ENCODE results near the gene NKD2.

NKD2 gene

DNA sequence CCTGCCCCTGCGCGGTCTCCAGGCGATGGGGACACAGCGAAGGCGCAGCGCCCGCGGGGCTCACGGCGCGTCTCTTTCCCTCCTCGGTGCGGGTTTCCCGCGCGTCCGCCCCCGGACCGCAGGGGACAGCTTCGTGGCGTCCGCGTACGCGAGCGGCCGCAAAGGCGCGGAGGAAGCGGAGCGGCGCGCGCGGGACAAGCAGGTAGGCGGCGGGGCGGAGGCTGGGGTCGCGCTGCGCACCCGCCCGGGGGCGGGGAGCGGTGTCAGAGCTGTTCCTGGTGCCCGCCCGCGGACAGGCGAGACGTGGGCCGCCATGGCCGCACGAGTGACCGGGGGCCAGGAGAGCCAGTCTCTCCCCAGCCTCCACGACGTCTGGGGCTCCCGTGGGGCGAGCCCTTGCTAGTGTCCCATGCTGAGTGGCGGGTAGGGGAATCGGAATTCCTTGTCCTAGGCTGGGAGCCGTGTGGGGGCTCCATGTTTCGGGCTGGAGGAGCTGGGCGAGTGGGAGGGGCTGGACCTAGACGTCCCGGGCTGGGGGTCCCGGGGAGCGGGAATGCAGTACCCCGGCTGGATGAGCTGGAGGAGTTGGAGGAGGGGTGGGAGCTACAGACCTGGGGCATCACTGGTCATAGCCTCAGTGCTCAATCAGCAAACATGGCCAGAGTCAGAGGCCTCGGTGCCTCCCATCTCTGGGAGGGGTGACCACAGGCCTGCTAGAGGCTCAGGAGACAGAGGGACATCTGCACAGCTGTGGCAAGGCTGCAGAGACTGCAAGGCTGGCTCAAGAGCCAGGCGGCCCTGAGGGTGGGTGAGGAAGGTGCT lies 968 bp downstream of the NKD2 start:
- Histone ChIP-seq H3K27me3 (ENCODE audit: control insufficient read depth, low read length) (peaks cover 13% of the 10 kb centered on the region), H4K20me1 (ENCODE audit: control insufficient read depth, insufficient read depth, low read depth, low read length) (no peaks in the 10 kb centered on the region), H3K4me3 (ENCODE audit: low read length) (no peak overlapping the region), H3K9me3 (ENCODE audit: control insufficient read depth, insufficient read depth, low read length) (no peaks in the 10 kb centered on the region), H3K4me2 (ENCODE audit: low read length) (no peak overlapping the region), H3K4me1 (ENCODE audit: control insufficient read depth, low read length) (peaks cover 3% of the 10 kb centered on the region; the same call in 1 of the 2 replicates), H3K36me3 (ENCODE audit: control insufficient read depth, low read length) (no peaks in the 10 kb centered on the region), H3K79me2 (ENCODE audit: control insufficient read depth, low read length) (no peaks in the 10 kb centered on the region), H3F3A (ENCODE audit: control insufficient read depth, insufficient read depth) (peaks cover 2% of the 10 kb centered on the region; the same call in 1 of the 2 replicates), H3K9me2 (replicated peaks; ENCODE audit: control insufficient read depth, low read length) (no peaks in the 10 kb centered on the region), H3K27ac (ENCODE audit: low read depth, low read length) (no peak overlapping the region)
- TF ChIP-seq, protein P1, sequence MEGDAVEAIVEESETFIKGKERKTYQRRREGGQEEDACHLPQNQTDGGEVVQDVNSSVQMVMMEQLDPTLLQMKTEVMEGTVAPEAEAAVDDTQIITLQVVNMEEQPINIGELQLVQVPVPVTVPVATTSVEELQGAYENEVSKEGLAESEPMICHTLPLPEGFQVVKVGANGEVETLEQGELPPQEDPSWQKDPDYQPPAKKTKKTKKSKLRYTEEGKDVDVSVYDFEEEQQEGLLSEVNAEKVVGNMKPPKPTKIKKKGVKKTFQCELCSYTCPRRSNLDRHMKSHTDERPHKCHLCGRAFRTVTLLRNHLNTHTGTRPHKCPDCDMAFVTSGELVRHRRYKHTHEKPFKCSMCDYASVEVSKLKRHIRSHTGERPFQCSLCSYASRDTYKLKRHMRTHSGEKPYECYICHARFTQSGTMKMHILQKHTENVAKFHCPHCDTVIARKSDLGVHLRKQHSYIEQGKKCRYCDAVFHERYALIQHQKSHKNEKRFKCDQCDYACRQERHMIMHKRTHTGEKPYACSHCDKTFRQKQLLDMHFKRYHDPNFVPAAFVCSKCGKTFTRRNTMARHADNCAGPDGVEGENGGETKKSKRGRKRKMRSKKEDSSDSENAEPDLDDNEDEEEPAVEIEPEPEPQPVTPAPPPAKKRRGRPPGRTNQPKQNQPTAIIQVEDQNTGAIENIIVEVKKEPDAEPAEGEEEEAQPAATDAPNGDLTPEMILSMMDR (IDR thresholded peaks at IDR 0.05; ENCODE audit: low read depth, low read length, poor library complexity, severe bottlenecking) = no peak
- no peak for TF ChIP-seq EZH2phosphoT487 (IDR thresholded peaks at IDR 0.05; ENCODE audit: borderline replicate concordance, low read length)

DNA sequence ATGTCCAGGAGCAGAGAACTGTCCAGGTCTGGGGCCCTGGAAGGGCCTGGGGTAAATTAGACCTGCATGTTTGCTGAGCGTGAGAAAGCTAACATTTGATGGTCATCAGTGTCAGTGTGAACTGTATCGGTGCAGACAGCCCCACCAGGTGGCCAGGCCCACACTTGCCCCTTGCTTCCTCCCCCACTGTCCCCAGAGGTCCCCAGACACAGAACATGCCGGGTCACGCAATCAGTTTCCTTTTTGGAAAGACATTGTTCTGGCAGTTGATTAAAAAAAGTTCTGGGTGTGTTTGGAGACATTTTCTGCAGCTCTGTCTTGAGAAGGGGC lies 1.5 kb downstream of the NKD2 start:
- Histone ChIP-seq H3K4me2 (ENCODE audit: low read length) (no peak overlapping the region), H4K20me1 (ENCODE audit: control insufficient read depth, insufficient read depth, low read depth, low read length) (no peaks in the 10 kb centered on the region), H3K27ac (ENCODE audit: low read depth, low read length) (no peak overlapping the region), H3K9me2 (replicated peaks; ENCODE audit: control insufficient read depth, low read length) (no peaks in the 10 kb centered on the region), H3K79me2 (ENCODE audit: control insufficient read depth, low read length) (no peaks in the 10 kb centered on the region), H3K4me3 (ENCODE audit: low read length) (no peak overlapping the region), H3K4me1 (ENCODE audit: control insufficient read depth, low read length) (peaks cover 3% of the 10 kb centered on the region; the same call in 1 of the 2 replicates), H3K9me3 (ENCODE audit: control insufficient read depth, insufficient read depth, low read length) (no peaks in the 10 kb centered on the region), H3K27me3 (ENCODE audit: control insufficient read depth, low read length) (peaks cover 11% of the 10 kb centered on the region), H3F3A (ENCODE audit: control insufficient read depth, insufficient read depth) (peaks cover 2% of the 10 kb centered on the region; the same call in 1 of the 2 replicates), H3K36me3 (ENCODE audit: control insufficient read depth, low read length) (no peaks in the 10 kb centered on the region)
- TF ChIP-seq, protein P1 (IDR thresholded peaks at IDR 0.05; ENCODE audit: low read depth, low read length, poor library complexity, severe bottlenecking) = no peak
- no peak for TF ChIP-seq EZH2phosphoT487 (IDR thresholded peaks at IDR 0.05; ENCODE audit: borderline replicate concordance, low read length)

DNA sequence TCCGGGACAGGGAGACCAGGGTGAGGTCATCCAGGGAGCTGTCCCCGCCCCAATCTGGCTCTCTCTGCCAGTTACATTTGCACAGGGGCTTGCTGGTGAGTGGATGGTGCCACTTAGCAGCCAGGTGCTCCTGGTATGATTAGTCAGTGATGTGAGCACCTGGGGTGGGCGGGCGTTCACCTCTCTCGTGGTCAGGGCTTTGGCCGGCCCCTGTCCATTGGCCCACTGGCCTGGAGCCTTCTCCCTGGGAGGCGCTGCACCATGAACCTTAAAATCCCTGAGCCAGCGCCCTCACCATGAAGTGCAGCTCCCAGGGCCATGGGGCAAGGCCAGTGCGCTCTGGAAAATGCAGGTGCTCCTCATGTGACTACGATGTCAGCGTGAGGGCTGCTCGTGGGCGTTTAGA lies 2.0 kb downstream of the NKD2 start:
- no peaks in the 10 kb centered on the region for H3K79me2 ChIP-seq (ENCODE audit: control insufficient read depth, low read length)
- no peaks in the 10 kb centered on the region for H4K20me1 ChIP-seq (ENCODE audit: control insufficient read depth, insufficient read depth, low read depth, low read length)
- no peak overlapping the region for H3K4me3 ChIP-seq (ENCODE audit: low read length)
- H3K4me2 ChIP-seq (ENCODE audit: low read length) = no peak overlapping the region
- H3K36me3 ChIP-seq (ENCODE audit: control insufficient read depth, low read length) = no peaks in the 10 kb centered on the region
- H3K4me1 ChIP-seq (ENCODE audit: control insufficient read depth, low read length) = peaks cover 3% of the 10 kb centered on the region; the same call in 1 of the 2 replicates
- no peaks in the 10 kb centered on the region for H3K9me2 ChIP-seq (replicated peaks; ENCODE audit: control insufficient read depth, low read length)
- TF ChIP-seq EZH2phosphoT487 (IDR thresholded peaks at IDR 0.05; ENCODE audit: borderline replicate concordance, low read length) = no peak
- TF ChIP-seq, protein P1 (IDR thresholded peaks at IDR 0.05; ENCODE audit: low read depth, low read length, poor library complexity, severe bottlenecking) = no peak
- no peak overlapping the region for H3K27ac ChIP-seq (ENCODE audit: low read depth, low read length)
- H3K9me3 ChIP-seq (ENCODE audit: control insufficient read depth, insufficient read depth, low read length) = no peaks in the 10 kb centered on the region
- peaks cover 2% of the 10 kb centered on the region; the same call in 1 of the 2 replicates for H3F3A ChIP-seq (ENCODE audit: control insufficient read depth, insufficient read depth)
- H3K27me3 ChIP-seq (ENCODE audit: control insufficient read depth, low read length) = peaks cover 10% of the 10 kb centered on the region

Data from DOHH2 (cell line).